Measurements from ENCODE around the gene ADRM1. TPM values are rescaled to one million over a fixed set of nuclear protein-coding genes. Genes with fewer than 3 reads are reported as not detected.

ADRM1 gene
- total and polyA plus RNA-seq, 10 of the 15 experiments (the other 5 are each of a cell fraction or from before 2014, with no cell fraction given): 3.4 to 213 (median 95.9) TPM

DNA sequence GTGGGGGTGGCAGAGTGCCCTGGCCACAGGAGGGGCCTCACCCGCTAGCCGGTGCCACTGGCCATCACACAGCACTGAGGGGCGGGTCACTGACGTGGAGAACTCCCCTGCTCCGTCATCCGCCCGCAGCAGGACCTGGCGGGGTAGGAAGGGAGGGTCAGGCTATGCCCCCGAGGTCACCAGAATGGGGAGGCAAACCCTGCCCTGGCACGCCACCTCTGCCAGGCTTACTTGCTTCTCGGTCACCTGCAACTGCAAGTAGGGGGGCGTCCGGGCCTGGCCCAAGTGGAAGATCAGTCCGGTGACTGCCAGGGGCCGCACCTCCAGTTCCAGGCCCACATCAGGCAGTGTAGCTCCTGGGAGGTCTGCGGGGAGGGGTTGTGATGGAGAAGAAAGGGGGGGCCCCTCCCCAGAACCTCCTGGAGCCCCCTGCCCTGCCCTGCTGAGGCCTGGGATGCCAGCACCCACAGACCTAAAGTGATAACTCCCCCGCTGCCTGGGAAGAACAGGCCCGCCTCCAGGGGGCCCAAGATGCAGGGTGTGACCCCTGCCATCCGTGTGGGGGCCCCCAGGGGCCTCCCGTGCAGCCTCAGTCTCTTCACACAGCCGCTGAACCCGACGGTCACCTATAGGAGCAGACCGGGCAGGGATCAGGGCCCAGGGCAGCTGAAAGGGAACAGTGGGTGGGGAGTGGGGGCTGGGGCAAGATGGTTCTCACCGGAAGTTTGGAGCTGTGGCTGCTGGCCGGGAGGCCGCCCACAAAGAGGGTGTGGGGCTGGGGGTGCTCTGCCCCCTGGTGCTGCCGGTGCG lies 7.4 kb downstream of the ADRM1 start (continued):
- TF ChIP-seq, protein P1, sequence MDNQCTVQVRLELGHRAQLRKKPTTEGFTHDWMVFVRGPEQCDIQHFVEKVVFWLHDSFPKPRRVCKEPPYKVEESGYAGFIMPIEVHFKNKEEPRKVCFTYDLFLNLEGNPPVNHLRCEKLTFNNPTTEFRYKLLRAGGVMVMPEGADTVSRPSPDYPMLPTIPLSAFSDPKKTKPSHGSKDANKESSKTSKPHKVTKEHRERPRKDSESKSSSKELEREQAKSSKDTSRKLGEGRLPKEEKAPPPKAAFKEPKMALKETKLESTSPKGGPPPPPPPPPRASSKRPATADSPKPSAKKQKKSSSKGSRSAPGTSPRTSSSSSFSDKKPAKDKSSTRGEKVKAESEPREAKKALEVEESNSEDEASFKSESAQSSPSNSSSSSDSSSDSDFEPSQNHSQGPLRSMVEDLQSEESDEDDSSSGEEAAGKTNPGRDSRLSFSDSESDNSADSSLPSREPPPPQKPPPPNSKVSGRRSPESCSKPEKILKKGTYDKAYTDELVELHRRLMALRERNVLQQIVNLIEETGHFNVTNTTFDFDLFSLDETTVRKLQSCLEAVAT (IDR thresholded peaks at IDR 0.05): no peak

DNA sequence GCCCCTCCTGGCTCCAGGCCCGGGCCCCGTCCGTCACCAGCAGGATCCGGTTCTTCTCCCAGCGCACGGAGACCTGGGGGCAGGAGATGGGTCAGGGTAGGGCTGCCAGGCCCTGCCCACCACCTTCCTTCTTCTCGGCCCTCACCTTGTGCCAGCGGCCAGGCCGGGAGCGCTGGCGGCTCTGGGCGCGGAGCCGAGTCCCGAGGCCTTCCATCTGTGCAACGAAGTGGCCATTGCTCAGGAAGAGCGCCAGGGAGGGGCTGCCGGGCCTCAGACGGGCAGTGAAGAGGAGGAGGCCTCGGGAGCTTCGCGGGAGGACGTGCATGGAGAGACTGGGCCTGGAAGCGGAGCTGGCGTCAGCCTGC lies 7.9 kb downstream of the ADRM1 start:
- no peak overlapping the region for H3K4me3 ChIP-seq
- ChIA-PET SMC1A (ENCODE audit: uncharacterized antibody, unreplicated experiment) (no interaction called here), CTCF (interaction anchor here (1.3 kb wide), 1 partner anchor 10 kb away, joined by 3 read pairs; no protein-coding TSS in a partner anchor), POLR2A (no interaction called here), RAD21 (ENCODE audit: unreplicated experiment) (no interaction called here)
- H3K9ac ChIP-seq (ENCODE audit: control insufficient read depth, insufficient read depth, low read length): no peak overlapping the region
- H3K36me3 ChIP-seq (ENCODE audit: control insufficient read depth in 2 of 2, insufficient read depth in 2 of 2, low read length in 1 of 2): peaks cover 6 to 26% of the 10 kb centered on the region in 2 experiments; a peak in 3 of 4 replicates
- FAIRE-seq: no peak
- no peaks in the 10 kb centered on the region for H3K4me1 ChIP-seq (ENCODE audit: control insufficient read depth, insufficient read depth, low read length)
- H4K20me1 ChIP-seq (ENCODE audit: control insufficient read depth, insufficient read depth): no peaks in the 10 kb centered on the region
- H3K79me2 ChIP-seq (ENCODE audit: control insufficient read depth, insufficient read depth, low read length): peaks cover 6% of the 10 kb centered on the region
- no peaks in the 10 kb centered on the region for H3K27me3 ChIP-seq (replicated peaks in 1 of 2; ENCODE audit: control insufficient read depth in 2 of 2, insufficient read depth in 2 of 2, low read length in 1 of 2)
- no peaks in the 10 kb centered on the region for H3K9me3 ChIP-seq (replicated peaks; ENCODE audit: control insufficient read depth, insufficient read depth, low read length)
- 89% methylated on average over 21 of the region's 25 CpGs for WGBS (ENCODE audit: insufficient coverage, insufficient replicate concordance, low lambda C conversion rate, missing lambda C conversion rate)
- H3K4me2 ChIP-seq (ENCODE audit: control insufficient read depth, insufficient read depth): no peak overlapping the region
- no TSS peak for BruUV-seq (replicated peaks)
- no peak for DNase-seq (ENCODE audit: low read depth, low spot score)
- H2AFZ ChIP-seq (ENCODE audit: control insufficient read depth, low read depth, low read length): no peak overlapping the region
- no peak overlapping the region for H3K27ac ChIP-seq (ENCODE audit: control insufficient read depth, insufficient read depth)
- no peak for TF ChIP-seq TCF7 (IDR thresholded peaks at IDR 0.05; ENCODE audit: borderline replicate concordance)
- no peak for TF ChIP-seq MEF2B (IDR thresholded peaks at IDR 0.05; ENCODE audit: partially characterized antibody, poor library complexity, severe bottlenecking)
- TF ChIP-seq SIX5 (IDR thresholded peaks at IDR 0.05; ENCODE audit: low read depth, low read length, severe bottlenecking): no peak
- TF ChIP-seq POLR2AphosphoS2 (IDR thresholded peaks at IDR 0.05; ENCODE audit: low read depth, low read length): no peak
- TF ChIP-seq PAX5 (IDR thresholded peaks at IDR 0.05; ENCODE audit: borderline replicate concordance, low read depth, low read length): no peak
- no peak for TF ChIP-seq WRNIP1 (IDR thresholded peaks at IDR 0.05; ENCODE audit: borderline replicate concordance, low read depth, low read length)
- no peak for TF ChIP-seq MYC (IDR thresholded peaks at IDR 0.05; ENCODE audit: insufficient read depth, insufficient read length, insufficient replicate concordance, low read length, severe bottlenecking)
- TF ChIP-seq SPI1 (IDR thresholded peaks at IDR 0.05; ENCODE audit: borderline replicate concordance, insufficient read depth, low read depth, low read length): no peak
- TF ChIP-seq ZNF274 (IDR thresholded peaks at IDR 0.05; ENCODE audit: insufficient read depth, insufficient read length): no peak
- TF ChIP-seq IKZF1 (conservative IDR thresholded peaks at IDR 0.05): no peak
- no peak for TF ChIP-seq ZBED1 (IDR thresholded peaks at IDR 0.05; ENCODE audit: borderline replicate concordance)
- no peak for TF ChIP-seq CHD1 (IDR thresholded peaks at IDR 0.05; ENCODE audit: low read depth, low read length)
- TF ChIP-seq, protein P2, sequence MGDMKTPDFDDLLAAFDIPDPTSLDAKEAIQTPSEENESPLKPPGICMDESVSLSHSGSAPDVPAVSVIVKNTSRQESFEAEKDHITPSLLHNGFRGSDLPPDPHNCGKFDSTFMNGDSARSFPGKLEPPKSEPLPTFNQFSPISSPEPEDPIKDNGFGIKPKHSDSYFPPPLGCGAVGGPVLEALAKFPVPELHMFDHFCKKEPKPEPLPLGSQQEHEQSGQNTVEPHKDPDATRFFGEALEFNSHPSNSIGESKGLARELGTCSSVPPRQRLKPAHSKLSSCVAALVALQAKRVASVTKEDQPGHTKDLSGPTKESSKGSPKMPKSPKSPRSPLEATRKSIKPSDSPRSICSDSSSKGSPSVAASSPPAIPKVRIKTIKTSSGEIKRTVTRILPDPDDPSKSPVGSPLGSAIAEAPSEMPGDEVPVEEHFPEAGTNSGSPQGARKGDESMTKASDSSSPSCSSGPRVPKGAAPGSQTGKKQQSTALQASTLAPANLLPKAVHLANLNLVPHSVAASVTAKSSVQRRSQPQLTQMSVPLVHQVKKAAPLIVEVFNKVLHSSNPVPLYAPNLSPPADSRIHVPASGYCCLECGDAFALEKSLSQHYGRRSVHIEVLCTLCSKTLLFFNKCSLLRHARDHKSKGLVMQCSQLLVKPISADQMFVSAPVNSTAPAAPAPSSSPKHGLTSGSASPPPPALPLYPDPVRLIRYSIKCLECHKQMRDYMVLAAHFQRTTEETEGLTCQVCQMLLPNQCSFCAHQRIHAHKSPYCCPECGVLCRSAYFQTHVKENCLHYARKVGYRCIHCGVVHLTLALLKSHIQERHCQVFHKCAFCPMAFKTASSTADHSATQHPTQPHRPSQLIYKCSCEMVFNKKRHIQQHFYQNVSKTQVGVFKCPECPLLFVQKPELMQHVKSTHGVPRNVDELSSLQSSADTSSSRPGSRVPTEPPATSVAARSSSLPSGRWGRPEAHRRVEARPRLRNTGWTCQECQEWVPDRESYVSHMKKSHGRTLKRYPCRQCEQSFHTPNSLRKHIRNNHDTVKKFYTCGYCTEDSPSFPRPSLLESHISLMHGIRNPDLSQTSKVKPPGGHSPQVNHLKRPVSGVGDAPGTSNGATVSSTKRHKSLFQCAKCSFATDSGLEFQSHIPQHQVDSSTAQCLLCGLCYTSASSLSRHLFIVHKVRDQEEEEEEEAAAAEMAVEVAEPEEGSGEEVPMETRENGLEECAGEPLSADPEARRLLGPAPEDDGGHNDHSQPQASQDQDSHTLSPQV (IDR thresholded peaks at IDR 0.05): no peak
- no peak for TF ChIP-seq ZZZ3 (IDR thresholded peaks at IDR 0.05; ENCODE audit: control insufficient read depth, insufficient read length, low read depth)
- no peak for TF ChIP-seq MTA2 (IDR thresholded peaks at IDR 0.05; ENCODE audit: low read depth)
- TF ChIP-seq EZH2 (IDR thresholded peaks at IDR 0.05; ENCODE audit: borderline replicate concordance, control insufficient read depth, low read depth, low read length): no peak
- no peak for ATAC-seq
- in situ Hi-C loops (cut with MboI) (no loop called here), intact Hi-C loops (cut with micrococcal nuclease; ENCODE audit: unreplicated experiment) (no loop called here)
